Fibroblast of skin of back (primary cell): ENCODE data around the gene HNRNPK.

Experiments used
- DNase-seq: peaks from one replicate; pipeline ENCODE4 v3.0.0-alpha.2; 2013

Gene HNRNPK

DNA sequence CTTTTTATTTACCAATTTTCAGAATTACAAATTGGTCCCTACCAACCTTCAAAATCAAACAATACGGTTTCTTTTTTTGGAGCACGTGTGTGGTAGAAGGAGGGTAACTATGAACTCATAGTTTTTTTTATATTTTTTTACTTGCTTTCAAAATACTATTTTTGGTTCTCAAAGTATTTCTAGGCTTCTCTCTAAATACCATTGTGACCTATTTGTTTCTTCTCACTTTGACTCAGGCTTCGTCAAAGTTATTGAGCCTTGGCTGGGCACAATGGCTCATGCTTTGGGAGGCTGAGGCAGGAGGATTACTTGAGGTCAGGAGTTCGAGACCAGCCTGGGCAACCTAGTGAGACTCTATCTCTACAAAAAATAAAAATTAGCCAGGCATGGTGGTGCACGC is 47.2 kb downstream of the HNRNPK start:
- no peak for DNase-seq

DNA sequence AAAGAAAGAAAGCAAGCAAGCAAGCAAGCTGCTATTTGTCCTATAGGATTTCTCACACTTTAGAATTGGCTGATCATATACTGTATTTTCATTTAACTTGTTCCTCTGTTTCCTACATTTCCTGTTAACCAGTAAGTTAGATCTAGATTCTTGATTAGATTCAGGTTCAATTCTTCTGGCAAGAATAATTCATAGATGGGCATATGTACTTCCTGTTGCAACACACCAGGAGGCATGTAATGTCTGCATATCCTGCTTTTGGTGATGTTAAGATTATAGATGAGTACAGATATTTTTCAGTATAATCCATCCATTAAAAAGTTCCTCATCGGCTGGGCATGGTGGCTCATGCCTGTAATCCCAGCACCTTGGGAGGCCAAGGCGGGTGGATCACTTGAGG is 48.0 kb downstream of the HNRNPK start:
- no peak for DNase-seq

DNA sequence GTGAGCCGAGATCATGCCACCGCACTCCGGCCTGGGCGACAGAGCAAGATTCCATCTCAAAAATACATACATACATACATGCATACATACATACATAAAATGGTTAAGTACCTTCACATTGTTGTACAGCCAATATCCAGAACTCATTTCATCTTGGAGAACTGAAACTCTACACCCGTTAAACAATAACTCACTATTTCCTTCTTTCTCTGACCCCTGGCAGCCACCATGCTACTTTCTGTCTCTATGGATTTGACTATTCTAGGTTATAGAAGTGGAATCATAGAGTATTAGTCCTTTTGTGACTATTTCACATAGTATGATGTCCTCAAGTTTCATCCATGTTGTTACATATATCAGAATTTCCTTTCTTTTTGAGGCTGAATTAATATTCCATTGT is 49.1 kb downstream of the HNRNPK start:
- no peak for DNase-seq

DNA sequence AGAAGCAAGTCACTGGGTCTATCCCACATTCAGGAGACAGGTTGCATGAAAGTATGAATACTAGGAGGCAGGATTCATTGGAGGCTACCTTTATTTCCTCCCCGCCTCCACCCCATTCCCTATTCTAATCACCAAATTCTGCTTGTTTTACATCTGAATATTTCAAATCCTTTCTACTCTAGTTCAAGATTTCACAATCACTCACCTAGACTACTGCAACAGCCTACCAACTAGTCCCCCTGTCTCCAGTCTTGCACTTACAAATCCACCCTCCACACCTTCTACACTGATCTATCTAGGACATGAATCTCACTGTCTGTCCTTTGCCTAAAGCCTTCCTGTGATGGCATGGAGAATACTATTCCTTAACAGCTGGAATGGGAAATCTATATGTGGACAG is 52.4 kb downstream of the HNRNPK start:
- DNase-seq = no peak

DNA sequence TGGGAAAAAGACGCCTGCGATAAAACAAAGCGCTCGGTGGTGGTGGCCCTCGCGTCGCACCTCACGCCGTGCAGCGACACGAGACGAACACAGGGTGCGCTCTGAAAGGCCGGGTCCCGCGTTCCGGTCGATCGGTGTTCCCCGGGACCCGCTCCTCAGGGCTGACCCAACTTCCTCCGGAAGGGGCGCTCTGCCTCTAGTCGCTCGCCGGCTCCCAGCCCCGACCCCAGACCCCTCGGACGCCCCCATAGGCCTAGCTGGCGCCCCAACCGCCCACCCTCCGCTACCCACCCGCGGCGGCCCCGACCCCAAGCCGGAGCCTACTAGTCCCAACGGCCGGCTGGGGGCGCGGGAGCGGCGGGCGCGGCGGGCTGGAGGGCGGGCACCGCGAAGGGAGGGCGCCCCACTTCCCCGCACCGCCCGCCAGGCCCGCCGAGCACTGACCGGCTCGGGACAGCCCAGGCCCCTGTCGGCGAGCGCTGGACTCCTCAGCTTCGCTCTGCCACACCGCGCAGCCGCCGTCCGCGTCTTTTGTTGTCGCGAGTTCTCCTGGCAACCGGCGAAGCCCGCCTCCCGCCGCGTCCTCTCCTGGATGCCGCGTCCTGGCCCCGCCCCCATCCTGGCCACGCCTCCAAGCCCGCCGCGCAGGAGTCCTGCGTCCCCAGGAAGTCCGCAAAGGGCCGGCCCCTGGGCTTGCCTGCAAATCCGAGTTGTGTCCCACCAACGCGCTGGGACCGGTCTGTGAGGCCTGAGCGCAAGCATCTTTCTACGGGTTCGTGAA is 58.9 kb downstream of the HNRNPK start, which contains the start of gene KIF27:
KIF27 (minus strand) TSS at position 506 of the 781 bp plus-strand sequence. CDS start 5,841 bp downstream, outside the sequence.
- peak; percentile 96 for DNase-seq

DNA sequence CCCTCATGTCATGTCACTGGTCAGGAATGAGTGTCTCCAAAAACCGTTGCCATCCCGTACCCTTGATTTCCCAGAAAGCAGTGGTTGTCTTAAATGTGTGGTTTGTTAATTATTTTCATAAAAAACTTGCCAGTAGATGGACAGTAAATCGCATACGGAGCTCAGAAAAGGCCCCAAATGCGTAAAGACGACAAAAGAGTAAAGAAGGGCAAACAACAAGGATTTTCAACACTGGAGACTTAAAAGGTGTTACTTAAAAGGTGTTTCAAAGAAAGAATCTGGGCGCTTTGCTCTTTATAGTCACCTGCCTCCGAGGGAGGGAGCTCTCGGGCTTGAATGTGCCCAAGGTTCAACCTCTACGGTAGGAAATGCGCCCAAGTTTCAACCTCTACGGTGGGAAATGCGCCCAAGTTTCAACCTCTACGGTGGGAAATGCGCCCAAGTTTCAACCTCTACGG is 59.5 kb downstream of the HNRNPK start:
- peak; percentile 27 for DNase-seq

DNA sequence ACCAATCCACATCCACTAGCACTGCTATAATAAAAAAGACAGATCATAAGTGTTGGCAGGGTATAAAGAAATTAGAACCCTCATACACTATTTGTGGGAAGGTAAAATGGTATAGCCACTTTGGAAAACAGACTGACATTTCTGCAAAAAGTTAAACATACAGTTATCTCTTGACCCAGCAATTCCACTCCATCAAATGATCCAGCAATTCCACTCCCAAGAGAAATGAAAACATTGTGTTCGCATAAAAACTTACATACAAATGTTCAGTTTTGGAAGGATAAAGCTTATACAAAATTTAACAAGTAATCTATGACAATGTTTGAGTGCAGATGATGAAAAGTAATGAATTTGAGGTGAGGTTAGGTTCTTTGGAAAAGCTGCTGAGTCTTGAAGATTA is 60.9 kb downstream of the HNRNPK start:
- no peak for DNase-seq
